Nephron (organoid): ENCODE data around the gene TSPYL4.

Source experiments
- H3K27ac Mint-ChIP-seq, 3 experiments: 2 replicates each; pipeline ENCODE4 v1.8.0; 2020; ENCODE audit warnings: mixed read lengths in 3 of 3, mild to moderate bottlenecking in 2 of 3, moderate library complexity in 1 of 3
- H3K27me3 Mint-ChIP-seq: 2 replicates; pipeline ENCODE4 v1.8.0; 2021; ENCODE audit warnings: low read depth, mild to moderate bottlenecking, moderate library complexity, mixed read lengths
- H3K36me3 Mint-ChIP-seq: 2 replicates; pipeline ENCODE4 v1.8.0; 2020; ENCODE audit warnings: low read depth, mixed read lengths
- H3K4me1 Mint-ChIP-seq: 2 replicates; pipeline ENCODE4 v1.8.0; 2020; ENCODE audit warnings: mixed read lengths
- H3K4me3 Mint-ChIP-seq, 3 experiments: 2 replicates each; pipeline ENCODE4 v1.8.0; 2020; ENCODE audit warnings: mild to moderate bottlenecking in 3 of 3, mixed read lengths in 3 of 3, moderate library complexity in 2 of 3
- H3K9me3 Mint-ChIP-seq: 2 replicates; pipeline ENCODE4 v1.8.0; 2020; ENCODE audit warnings: mixed read lengths
- CTCF ChIP-seq, 3 experiments: fragments of 200-600 bp; sonication (generic); IDR thresholded peaks; one replicate each; pipeline ENCODE4 v1.5.0; 2021; ENCODE audit warnings: antibody characterized with exemption in 3 of 3; ENCODE audit not compliant: unreplicated experiment in 3 of 3

TSPYL4 gene

GRCh38 chr6:116210316-116210715, 43.6 kb downstream of the TSPYL4 start:
- Mint-ChIP-seq H3K27ac (no peak overlapping the region), H3K27me3 (no peaks in the 10 kb centered on the region)

GRCh38 chr6:116208056-116208785, 45.7 kb downstream of the TSPYL4 start:
- peaks cover 5% of the 10 kb centered on the region for H3K4me1 Mint-ChIP-seq
- H3K4me3 Mint-ChIP-seq, result no peak overlapping the region
- TF ChIP-seq CTCF (IDR thresholded peaks at IDR 0.05; ENCODE audit: unreplicated experiment in 3 of 3), result no peak
- no peaks in the 10 kb centered on the region for H3K27me3 Mint-ChIP-seq
- no peaks in the 10 kb centered on the region for H3K9me3 Mint-ChIP-seq
- H3K27ac Mint-ChIP-seq, result no peak overlapping the region
- H3K36me3 Mint-ChIP-seq, result no peaks in the 10 kb centered on the region

More at GRCh38 chr6:116210316-116210715, 43.6 kb downstream of the TSPYL4 start:
- Mint-ChIP-seq H3K4me1 (no peaks in the 10 kb centered on the region), H3K36me3 (no peaks in the 10 kb centered on the region), H3K4me3 (no peak overlapping the region), H3K9me3 (no peaks in the 10 kb centered on the region)
- TF ChIP-seq CTCF (IDR thresholded peaks at IDR 0.05; ENCODE audit: unreplicated experiment in 3 of 3), result no peak

- peak overlapping the region in 1 of 3 experiments; percentile 31 for H3K27ac Mint-ChIP-seq
- TF ChIP-seq CTCF (IDR thresholded peaks at IDR 0.05; ENCODE audit: unreplicated experiment in 3 of 3), result no peak
These were observed 47.5 kb downstream of the TSPYL4 start for GRCh38 chr6:116206231-116206903.

GRCh38 chr6:116205281-116205680, 48.6 kb downstream of the TSPYL4 start:
- Mint-ChIP-seq H3K4me1 (peaks cover 12% of the 10 kb centered on the region), H3K27ac (peak overlapping the region in 2 of 3 experiments; percentile 53 to 73), H3K27me3 (no peaks in the 10 kb centered on the region), H3K36me3 (no peaks in the 10 kb centered on the region), H3K9me3 (no peaks in the 10 kb centered on the region), H3K4me3 (no peak overlapping the region)
- TF ChIP-seq CTCF (IDR thresholded peaks at IDR 0.05; ENCODE audit: unreplicated experiment in 3 of 3), result no peak

More at GRCh38 chr6:116206231-116206903, 47.5 kb downstream of the TSPYL4 start:
- H3K4me3 Mint-ChIP-seq, result no peak overlapping the region
- no peaks in the 10 kb centered on the region for H3K36me3 Mint-ChIP-seq
- H3K9me3 Mint-ChIP-seq, result no peaks in the 10 kb centered on the region
- no peaks in the 10 kb centered on the region for H3K27me3 Mint-ChIP-seq
- H3K4me1 Mint-ChIP-seq, result peaks cover 5% of the 10 kb centered on the region

GRCh38 chr6:116201538-116201937, 52.3 kb downstream of the TSPYL4 start:
- Mint-ChIP-seq H3K9me3 (no peaks in the 10 kb centered on the region), H3K4me1 (peaks cover 27% of the 10 kb centered on the region), H3K27ac (no peak overlapping the region), H3K4me3 (no peak overlapping the region), H3K36me3 (no peaks in the 10 kb centered on the region), H3K27me3 (no peaks in the 10 kb centered on the region)
- TF ChIP-seq CTCF (IDR thresholded peaks at IDR 0.05; ENCODE audit: unreplicated experiment in 3 of 3), result no peak
